A549 (cell line): ENCODE data around the gene SMYD5.

Experiments used
- HDAC2 ChIP-seq: fragments of 200-600 bp; sonication (generic); IDR thresholded peaks from 2 replicates; pipeline ENCODE4 v1.6.1; 2016
- TF ChIP-seq, protein P1 (sequence below): fragments of >200 bp; sonication (Bioruptor Twin); formaldehyde crosslinking; IDR thresholded peaks from 3 replicates; pipeline ENCODE4 v1.5.1; 2016

DNA sequence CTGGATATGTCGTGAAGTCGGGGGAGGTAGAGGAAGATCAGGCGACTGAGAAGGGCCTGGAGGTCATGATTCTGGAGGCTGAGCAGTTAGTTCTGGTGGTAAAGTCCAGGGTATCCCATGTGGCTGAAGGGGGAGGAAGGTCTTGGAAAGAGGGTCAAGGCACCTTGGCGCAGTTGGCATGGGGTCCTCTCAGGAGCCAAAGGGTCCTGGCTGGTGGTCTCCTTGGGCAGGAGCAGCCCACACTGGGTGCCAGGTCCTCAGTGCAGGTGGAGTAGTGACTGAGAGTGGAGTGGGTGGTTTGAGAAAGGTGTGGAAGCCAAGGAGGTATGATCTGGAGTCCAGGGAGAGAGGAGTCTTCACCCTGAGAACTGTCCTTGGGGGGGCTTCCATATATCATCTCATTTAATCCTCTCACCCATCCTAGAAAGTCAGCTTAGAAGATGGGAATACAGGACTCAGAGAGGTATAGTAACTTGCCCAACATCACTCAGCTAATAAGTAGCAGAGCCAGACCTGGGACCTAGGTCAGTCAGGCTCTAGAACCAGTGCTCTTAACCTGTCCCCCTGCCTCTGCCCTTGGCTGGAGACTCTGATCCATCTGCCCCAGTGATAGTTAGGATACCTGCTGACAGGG lies 45.8 kb downstream of the SMYD5 start:
- TF ChIP-seq, protein P1, sequence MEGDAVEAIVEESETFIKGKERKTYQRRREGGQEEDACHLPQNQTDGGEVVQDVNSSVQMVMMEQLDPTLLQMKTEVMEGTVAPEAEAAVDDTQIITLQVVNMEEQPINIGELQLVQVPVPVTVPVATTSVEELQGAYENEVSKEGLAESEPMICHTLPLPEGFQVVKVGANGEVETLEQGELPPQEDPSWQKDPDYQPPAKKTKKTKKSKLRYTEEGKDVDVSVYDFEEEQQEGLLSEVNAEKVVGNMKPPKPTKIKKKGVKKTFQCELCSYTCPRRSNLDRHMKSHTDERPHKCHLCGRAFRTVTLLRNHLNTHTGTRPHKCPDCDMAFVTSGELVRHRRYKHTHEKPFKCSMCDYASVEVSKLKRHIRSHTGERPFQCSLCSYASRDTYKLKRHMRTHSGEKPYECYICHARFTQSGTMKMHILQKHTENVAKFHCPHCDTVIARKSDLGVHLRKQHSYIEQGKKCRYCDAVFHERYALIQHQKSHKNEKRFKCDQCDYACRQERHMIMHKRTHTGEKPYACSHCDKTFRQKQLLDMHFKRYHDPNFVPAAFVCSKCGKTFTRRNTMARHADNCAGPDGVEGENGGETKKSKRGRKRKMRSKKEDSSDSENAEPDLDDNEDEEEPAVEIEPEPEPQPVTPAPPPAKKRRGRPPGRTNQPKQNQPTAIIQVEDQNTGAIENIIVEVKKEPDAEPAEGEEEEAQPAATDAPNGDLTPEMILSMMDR: no peak
- TF ChIP-seq HDAC2: no peak
